ENCODE results near the gene APOA1.
"Not testable (repeated sequence)": the region's sequence is repeated elsewhere in the genome, so short reads cannot be mapped to it uniquely, and the experiment has no call there.

APOA1 gene

DNA sequence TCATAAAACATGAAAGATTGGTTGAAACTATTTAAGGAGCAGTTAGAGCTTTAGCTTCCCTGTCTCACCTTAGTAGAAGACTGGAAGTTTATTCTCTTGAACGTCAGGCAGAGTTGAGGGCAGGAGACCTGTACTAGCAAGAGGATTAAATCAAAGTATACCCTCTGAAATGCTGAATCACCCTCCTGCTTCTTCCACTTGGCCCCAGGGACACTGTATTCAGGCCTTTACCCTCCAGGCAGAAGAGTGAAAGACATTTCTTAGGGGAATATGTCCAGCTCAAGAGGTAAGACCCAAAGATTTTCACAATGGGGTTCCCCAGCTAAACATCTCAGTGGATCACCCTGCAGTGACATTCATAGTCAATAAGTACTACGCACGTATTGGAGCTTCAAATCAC, 26.2 kb downstream of the APOA1 start:
- no peak for DNase-seq

DNA sequence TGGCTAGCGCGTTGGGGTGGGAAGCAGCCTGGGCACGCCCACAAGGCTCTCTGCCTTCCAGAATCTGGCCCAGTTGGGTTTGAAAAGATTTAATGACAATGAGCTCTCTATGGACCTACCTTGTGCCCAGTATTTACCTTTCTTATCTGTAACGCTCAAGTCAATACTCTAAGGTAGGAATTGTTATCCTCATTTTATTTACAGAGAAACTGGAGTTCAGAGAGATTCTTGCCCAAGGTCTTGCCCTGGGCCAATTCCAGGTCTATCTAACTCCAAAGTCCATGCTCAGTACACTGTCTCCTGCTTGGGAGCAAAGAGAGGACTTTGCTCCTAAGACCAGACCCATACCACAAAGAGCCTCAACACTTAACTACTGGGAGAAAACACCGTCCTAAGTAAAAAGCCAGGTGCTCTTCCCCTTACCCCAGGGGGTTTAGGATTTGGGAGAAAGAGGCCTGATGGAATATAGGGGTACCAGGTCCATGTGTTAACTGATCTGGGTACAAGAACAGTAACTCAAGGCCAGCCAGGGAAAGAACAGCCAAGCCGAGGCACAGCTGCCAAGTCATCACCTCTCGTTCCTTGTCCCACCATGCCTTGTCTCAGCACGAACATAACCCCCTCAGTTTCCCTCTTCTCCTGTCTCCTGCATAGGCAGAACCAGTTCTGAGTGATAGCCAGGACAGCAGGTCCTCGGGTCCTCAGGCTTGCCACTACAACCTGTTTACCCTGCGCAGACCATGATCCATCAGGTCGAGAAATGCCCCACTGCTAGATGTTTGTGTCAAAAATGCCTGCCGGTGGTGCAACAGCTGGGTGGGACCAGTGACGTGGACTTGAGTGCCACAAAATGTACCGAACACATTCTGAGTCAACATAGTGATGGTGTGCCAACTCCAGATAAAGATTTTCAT, 28.9 kb downstream of the APOA1 start:
- no peak for DNase-seq

DNA sequence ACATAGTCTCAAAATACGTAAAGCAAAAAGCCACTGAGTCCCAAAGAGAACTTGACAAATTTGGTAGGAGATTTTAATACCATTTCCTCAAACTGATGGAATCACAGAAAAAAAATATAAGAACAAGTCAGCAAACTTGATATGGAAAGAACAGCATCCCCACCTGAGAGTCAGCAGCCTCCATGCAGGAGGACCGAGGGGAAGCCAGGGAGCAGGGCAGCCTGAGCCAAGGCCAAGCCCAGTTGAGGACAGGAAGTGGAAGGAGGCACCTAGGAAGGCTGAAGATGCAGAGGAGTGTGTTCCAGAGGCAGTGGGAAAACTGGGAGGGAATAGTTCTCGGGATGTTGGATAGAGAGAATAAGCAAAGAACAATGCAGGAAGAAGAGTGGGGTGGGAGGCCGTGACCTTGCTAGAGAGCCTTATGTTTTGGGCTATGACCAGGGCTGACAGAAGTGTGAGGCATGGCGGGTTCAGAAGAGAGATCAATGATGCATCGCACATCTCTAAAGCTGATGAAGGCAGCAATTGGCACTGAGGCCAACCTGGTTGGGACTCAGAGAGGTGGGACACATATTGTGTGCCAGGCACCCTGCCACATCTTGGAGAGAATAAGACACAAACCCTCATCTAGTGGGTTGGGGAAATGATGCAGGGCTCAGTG, 29.7 kb downstream of the APOA1 start:
- DNase-seq, result no peak

DNA sequence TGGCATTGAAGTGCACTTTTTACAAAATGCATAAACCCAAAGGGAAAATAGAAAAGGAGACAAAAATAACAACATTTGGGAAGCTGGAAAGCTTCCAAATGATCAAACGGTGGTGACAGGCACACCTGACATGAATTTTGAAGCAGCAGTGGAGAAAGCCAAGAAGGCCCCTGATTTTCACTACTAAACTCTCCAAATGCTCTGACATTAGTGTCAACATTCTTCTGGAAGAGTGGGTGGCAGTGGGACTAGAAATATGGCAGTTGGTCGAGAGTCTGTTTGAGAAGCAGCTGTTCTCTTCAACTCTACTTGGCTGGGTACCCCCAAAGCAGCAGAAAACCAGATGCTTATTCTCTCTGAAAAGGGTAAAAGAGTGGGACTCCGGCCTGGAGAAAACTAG, 33.4 kb downstream of the APOA1 start:
- DNase-seq, result no peak

DNA sequence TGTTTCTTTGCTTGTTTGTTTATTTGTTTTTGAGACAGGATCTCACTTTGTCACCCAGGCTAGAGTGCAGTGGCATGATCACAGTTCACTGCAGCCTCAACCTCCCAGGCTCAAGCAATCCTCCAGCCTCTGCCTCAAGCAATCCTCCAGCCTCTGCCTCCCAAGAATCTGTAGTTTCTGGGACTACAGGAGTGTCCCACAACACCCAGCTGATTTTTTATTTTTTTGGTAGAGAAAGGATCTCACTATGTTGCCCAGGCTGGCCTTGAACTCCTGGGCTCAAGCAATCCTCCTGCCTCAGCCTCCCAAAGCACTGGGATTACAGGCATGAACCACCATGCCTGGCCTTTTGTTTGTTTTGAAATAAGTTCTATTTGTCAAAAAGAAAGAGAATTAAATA, 35.8 kb downstream of the APOA1 start:
- not testable (repeated sequence) for DNase-seq

DNA sequence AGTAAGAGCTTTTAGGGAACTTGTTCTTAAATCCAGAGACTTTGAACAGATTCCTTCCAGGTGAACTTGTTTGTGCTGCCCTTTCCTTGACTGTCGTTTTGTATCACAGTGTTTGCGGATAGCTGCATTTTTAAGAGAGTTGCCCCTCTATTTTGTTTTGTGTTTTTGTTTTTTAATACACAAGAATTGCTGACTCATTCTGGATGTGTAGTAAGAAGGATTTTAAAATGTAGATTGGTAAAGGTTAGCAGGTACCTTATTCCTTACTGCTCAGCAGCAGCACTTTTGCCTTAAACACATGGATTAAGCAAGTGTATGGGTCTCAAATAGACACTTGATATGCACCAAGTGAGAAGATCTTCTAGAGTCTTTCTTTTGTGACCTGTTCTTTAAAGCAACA, 36.8 kb downstream of the APOA1 start:
- DNase-seq, result no peak

DNA sequence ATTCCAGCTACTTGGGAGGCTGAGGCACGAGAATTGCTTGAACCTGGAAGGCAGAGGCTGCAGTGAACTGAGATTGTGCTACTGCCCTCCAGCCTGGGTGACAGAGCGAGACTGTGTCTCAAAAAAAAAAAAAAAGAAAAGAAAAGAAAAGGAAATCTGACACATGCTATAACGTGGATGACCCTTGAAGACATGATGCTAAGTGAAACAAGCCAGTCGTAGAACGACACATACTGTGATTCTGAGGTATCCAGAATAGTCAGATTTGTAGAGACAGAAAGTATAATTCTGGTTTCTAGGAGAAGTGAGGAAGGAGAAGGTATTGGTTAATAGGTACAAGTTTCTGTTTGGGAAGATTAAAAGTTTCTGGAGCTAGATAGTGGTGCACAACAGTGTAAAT, 39.1 kb downstream of the APOA1 start:
- no peak for DNase-seq

DNA sequence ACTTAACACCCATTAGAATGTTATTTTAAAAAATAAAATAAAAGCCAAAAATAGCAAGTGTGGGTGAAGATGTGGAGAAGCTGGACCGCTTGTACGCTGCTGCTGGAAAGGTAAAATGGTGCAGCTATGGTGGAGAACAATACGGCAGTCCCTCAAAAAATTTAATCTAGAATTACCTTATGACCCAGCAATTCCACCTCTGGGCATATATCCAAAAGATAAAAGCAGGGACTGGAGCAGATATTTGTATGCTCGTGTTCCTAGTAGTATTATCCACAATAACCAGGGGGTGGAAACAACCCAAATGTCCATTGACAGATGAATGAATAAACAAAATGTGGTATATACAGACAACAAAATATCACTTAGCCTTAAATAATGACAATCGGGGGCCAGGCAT, 39.6 kb downstream of the APOA1 start:
- DNase-seq, result no peak

DNA sequence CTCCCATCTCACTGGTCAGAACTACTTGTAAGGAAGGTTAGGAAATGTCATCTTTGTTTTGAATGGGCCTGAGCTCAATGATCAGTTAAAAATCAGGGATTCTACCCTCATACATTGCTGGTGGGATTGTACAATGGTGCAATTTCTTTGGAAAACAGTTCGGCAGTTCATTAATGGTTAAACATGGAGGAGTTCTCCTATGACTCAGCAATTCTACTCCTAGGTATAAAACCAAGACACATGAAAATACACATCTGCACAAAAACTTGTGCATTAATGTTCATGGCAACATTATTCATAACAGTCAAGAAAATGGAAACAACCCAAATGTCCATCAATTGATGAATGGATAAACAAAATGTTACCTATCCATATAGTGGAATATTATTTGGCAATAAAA, 40.9 kb downstream of the APOA1 start:
- DNase-seq, result no peak

DNA sequence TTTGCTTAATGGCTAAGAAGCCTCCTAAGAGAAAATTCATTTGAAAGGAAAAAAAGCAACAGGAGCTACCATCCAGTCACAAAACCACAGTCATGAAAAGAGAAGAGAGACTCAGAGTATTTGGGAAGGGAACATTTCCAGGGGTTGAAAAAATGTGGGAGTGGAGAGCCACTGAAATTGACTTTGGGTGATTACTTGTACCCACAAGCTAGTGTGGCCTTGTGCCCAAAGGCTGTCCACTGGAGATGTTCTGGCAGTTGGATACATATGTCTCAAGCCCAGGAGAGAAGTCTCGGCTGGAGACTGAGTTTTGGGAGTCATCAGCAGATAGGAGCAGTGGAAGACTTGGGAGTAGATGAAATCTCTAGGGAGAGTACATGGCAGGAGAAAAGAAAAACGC, 42.6 kb downstream of the APOA1 start:
- no peak for DNase-seq

DNA sequence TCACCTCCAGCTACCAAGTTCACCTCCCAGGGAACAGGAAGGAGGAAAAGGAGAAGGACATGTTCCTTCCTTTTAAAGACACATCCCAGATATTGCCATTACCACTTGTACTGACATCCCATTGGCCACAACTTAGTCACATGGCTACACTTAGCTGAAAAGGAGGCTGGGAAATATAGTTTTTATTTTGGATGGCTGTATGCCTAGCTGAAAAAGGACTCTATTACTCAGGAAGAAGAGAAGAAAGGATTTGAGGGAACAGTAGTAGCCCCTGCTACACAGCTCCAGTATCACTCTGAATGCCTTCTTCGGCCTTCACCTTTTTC, 43.7 kb downstream of the APOA1 start:
- DNase-seq, result no peak

DNA sequence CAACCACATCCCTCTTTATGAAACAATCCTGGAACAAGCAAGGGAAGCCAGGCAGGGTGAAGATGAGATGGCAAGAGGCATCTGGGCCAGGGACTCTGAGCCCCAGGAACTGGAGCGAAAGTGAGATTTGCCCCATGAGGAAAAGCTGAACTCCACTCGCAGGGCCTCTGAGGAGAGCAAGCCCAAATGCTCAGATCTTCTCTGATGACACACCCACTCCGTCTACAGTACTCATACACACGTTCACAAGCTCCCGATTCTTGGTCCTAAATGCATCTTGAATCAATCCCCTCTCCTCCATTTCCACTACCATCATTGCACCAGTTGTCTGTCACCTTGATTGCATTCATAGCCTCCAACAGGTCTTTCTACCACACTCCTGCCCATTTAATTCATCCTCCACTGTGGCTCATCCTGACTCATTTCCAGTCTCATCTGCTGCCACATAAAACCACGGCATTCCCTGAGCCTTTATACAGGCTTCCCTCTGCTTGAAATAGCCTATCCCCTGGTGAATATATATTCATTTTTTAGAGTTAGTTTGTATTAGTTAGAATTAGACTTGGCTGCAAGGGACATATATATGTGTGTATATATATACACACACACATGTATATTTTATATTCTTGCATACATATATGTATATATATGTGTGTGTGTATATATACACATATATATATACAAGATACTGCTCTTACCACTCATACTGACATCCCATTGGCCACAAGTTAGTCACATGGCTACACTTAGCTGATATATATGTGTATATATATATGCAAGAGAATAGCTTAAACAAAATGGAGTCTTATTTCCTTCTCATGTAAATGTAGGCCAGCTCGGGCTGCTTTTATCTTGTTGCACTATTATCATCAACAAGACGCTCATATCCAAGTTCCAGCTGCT, 44.3 kb downstream of the APOA1 start:
- DNase-seq, result no peak

DNA sequence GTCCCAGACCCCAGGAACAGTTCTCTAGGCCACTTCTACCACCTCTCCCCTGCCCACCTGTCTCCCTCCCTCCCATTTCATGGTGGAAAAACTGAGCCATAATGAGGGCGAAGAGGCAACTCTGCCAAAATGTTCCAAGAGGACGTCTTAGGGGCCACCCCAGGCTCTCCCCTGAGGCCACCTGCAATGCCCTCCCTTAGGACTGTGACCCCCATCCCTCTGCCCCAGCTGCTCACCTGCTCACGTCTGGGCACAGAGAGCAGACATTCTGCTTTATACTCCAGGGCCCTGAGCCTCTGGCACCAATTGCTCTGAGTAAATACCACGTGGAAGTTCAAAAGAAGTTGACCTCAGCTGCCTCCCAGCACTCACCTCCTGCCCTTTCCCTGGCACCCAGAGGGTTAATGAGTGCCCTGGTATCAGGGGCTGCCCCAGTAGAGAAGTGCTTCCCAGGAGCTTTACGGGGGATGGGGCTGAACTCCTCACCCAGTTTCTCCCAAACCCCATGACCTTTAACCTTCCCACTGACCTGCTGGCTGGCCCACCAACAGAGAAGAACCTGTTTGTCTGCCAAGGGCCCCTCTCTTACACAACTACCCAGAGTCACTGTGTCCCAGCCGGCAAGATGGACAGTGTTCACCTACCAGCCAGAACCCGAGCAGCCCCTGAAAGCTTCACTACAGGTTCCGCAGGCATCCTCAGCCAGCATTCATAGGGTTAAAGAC, 45.1 kb downstream of the APOA1 start:
- no peak for DNase-seq

DNA sequence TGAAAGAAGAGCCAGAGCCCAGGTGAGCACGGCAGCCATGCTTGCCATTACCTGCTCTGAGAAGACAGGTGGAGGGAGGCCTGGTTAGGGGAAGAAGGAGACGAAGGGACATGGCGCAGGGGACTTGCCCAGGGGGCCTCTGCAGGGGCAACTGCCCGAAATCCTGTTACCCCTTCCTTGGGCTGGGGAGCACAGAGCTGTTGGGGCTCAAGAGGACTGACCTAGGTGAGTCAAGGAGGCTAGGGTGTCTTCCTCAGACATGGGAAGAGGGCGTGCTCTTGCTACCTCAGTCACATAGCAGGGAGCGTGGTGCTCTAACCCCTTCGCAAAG, 45.6 kb downstream of the APOA1 start, which contains the start of gene APOA5:
Gene APOA5 (minus strand): TSS at position 67 of the 331 bp plus-strand sequence. CDS start 19 bp downstream, at position 48.
- no peak for DNase-seq

DNA sequence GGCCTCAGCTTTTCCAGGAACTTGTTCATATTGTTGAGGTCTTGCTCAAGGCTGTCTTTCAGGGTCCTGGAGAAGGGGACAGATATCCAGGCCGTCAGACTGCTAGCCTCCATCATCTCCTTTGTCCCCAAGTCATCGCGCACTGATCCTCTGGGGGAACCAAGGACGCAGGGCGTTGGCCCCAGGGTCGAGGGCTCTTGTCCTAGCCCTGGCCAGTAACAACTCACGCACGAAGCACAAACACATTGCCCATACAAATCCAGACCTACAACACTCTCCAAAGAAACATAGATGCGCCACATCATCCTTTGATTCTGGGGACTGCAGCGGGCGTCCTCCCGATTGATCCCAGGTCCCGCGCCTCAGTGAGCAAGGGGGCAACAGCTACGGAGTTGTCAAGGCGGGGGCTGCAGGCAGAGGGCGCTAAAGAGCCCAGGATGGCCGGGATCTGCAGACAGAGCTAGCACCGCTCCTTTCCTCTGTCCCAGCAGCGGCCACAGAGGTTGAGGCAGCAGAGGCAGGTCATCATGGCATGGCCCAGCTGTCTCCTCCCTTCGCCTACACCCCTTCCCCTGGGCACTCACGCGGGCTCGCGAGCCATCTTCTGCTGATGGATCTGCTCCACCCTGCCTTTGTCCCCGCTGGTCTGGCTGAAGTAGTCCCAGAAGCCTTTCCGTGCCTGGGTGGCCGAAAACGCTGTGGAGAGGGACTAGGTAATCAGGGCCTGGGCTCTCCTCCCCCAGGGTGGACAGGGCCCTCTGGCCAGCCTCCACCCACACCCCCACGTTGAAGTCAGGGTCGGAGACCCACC, 46.2 kb downstream of the APOA1 start:
- peak; percentile 78 for DNase-seq

DNA sequence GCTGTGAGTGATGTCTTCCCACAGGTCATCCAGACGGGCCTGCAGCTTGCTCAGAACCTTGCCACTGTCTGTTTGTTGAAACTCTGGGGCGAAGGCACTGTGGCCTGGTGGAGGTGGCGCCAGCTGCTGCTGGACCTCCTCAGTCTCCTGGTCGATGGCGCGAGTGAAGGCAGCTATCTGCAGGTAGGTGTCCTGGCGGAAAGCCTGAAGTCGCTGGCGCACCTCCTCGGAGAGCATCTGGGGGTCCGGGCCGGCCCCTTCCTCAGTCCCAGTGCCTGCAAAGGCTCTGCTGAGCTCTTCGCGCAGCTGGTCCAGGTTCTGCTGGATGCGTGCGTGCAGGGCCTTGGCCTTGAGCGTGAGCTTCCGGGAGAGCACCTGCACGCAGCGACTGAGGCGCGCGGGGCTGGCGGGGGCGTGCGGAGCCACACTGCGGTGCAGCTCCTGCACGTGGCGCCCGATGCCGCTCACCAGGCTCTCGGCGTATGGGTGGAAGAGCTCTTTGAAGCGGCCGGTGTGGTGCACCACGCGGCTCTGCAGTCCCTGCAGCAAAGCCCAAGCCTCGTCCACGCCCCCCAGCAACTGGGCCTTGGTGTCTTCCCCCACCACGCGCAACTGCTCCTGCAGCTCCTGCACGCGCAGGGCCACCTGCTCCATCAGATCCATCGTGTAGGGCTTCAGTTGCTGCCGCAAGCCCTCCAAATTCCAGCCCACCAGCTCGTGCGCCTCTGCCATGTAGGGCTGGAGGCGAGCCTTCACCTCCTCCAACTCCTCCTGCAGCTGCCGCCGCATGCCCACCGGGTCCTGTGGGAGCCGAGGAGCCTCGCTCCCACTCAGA, 47.0 kb downstream of the APOA1 start:
- DNase-seq, result no peak

DNA sequence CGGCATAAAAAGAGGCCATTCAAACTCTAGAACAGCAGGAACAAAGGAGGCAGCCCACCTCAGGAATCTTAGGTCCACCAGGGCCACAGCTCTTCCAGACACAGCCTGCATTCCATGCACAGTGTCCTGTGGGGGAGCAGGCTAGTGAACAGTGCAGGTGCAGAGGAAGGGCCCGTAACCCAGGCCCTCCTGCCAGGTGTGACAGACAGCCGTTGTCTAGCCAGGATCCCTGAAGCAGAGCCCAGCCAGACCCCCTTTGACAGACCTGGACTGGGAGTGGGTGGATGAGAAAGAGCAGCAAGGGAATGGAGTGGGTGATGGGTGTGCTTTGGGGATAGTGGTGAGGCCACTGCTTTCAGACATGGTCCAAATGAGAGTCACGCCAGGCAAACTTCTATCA, 48.4 kb downstream of the APOA1 start:
- no peak for DNase-seq

DNA sequence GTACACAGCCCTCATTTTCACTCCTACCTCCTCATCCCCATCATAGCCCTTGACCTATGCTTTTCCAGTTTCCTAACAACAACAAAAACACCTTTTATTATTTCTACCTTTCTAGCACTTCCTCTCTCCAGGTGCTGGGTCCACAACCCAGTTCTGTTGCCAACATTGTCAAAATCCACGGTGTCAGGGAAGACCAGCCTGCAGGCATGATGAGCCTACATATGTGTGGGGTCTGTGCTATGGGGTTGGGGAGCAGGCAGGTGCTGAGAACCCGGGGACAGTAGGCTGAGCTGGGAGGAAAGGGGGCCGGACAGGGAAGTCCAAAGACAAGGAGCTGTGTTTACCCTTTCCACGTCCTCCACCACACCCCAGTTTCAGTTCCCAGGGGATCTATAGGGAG, 48.9 kb downstream of the APOA1 start:
- no peak for DNase-seq

DNA sequence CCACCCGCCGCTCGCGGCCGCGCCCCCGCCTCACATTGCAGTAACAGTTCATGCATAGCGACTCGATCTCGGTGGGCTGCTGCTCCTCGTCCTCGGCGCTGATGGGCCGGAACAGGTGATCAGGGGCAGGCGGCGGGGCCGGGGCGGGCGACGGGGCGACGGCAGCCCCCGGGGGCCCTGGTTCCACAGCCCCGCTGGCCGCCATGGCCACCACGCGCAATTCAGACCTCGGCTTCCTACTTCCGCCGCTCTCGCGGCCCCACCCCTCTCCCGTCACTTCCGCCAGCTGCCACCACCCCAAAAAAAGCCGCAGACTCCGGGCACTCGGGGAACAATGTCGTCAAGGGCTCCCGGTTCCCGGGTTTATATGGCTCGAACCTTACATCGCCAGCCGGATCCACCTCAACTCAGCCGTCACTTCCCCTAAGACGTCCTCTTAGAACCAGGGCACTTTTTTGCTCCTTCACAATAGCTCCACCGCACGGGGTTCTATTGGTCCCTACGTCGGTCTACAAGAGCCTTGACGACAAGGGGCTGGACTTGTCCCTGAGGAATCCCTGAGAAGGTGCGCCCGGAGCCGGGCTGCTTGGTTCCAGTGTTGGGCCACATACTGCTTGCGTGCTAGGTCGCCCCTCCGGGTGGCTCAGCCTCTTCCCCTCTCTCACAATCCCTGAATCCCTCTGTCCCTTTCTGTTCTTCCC, 49.5 kb downstream of the APOA1 start, which contains the start of gene ZPR1:
Gene ZPR1 (minus strand): TSS at position 238 of the 701 bp plus-strand sequence. CDS start 33 bp downstream, at position 205.
- peak; percentile 90 for DNase-seq

DNA sequence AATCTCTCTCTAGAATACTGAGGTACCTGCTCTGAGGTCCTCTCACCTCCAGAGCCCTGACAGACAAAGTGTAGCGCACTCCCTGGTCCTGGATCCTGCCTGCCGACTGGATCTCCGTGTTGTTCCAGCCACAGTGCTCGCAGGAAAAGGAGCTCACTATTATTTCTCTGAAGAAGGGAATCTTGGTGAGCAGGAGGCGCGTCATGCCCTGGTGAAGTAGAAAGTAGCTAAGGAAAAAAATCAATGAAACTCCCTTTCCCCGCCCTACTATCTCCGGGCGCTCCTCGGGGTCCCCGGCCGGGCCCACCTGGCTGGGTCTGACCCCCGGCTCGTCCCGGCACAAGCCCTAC, 50.0 kb downstream of the APOA1 start:
- no peak for DNase-seq
